Inferior parietal cortex (tissue), 1 donor: ENCODE data around the gene CDC42BPA.
A peak's percentile ranks its signal among the peaks of the same experiment; 100 is the strongest.

Experiments used
- DNase-seq: peaks from one replicate; pipeline ENCODE4 v3.0.0-alpha.2; 2016; ENCODE audit errors: extremely low spot score

Gene CDC42BPA

DNA sequence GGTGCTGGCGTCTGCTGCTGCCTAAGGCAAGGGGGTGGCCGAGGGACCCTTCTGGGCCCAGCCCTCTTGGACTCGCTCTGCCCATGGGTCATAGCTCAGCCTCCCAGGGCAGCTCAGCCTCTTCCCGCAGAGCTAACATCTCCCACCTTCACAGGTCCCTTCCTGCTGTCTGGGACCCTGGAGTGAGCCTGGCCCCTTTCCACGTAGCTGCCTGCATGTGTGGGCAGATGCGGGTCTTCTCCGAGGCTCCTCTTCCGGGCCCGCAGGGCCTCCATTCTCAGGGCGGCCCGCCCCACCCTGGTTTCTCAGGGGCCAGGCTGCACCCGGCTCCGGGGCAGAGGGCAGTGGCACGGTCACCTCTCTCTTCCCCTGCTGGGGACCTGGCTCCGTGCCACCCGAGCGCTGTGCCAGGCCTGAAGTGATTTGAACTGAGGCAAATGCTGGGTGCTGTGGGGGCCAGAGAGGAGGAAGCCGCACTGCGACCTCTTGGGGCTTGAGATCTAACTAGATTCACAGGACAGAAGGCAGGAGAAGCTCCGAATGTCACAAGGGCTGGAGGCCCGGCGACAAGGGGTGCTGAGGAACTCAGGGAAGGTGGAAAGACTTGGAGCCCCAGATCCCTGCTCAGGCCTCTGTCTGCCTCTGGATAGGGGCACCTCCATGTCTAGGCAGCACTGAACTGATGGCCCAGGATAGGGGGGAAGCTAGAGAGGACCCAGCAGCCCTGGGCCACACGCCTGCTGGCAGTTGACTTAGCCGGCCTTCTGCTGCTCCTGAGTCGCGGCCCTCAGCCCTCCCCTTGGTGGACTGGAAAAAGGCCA lies 337.5 kb downstream of the CDC42BPA start:
- no peak for DNase-seq

DNA sequence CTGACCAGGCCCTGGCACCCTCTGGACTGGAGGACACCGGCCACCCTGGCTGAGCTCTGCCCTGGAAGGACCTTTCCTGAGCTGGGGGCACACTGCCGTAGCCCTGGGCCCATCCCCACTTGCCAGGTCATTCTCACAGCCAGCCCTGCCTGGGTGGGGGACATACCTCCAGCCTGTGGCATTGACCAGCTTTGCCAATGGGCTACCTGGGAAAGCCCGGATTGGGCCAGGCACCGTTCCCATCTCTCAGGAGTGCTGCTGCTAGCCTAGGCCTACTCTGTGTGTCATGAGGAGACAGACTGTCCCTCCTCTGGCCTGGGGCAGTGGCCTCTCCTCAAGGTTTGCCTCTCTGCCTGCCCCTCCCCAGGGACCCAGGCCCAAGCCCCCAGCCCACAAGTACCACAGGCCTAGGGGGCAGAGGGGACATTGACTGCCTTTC lies 338.2 kb downstream of the CDC42BPA start:
- DNase-seq, result no peak

GRCh38 chr1:226979517-226980121 lies 338.7 kb downstream of the CDC42BPA start:
- DNase-seq, result no peak

GRCh38 chr1:226979115-226979516 lies 339.2 kb downstream of the CDC42BPA start:
- DNase-seq, result no peak

GRCh38 chr1:226978432-226979114 lies 339.7 kb downstream of the CDC42BPA start:
- no peak for DNase-seq

GRCh38 chr1:226977643-226978431 lies 340.5 kb downstream of the CDC42BPA start:
- no peak for DNase-seq

DNA sequence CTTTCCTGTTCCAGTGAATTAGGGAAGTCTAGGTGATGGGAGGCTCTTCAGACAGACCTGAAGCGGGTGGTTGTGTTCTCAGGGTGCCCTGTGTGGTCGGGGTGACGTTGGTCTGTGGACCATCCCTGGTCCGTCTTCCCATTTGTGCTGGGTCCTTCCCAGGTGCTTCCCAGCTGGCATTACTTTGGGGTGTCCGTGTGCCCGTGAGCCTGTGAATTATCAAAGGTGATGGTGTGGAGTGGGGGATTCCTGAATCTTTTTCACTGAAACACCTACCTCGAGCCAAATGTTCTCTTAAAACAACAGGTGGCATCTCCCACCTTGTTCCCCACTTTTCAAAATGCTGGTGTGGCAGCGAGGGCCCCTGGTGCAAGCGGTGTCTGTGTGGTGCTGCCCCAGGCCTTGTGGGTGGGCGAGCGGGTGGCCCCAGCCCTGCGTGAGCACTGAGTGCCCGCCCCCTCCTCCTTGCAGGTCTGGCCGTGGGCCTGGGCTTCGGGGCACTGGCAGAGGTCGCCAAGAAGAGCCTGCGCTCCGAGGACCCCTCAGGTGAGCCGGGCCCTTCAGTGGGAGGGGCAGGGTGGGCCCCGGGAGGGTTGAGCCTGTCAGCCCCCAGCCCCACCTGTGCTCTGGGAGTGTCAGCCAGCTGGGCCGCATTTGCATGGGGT lies 341.2 kb downstream of the CDC42BPA start:
- no peak for DNase-seq

- DNase-seq, result no peak
Observed at GRCh38 chr1:226976276-226976977, 341.9 kb downstream of the CDC42BPA start.

DNA sequence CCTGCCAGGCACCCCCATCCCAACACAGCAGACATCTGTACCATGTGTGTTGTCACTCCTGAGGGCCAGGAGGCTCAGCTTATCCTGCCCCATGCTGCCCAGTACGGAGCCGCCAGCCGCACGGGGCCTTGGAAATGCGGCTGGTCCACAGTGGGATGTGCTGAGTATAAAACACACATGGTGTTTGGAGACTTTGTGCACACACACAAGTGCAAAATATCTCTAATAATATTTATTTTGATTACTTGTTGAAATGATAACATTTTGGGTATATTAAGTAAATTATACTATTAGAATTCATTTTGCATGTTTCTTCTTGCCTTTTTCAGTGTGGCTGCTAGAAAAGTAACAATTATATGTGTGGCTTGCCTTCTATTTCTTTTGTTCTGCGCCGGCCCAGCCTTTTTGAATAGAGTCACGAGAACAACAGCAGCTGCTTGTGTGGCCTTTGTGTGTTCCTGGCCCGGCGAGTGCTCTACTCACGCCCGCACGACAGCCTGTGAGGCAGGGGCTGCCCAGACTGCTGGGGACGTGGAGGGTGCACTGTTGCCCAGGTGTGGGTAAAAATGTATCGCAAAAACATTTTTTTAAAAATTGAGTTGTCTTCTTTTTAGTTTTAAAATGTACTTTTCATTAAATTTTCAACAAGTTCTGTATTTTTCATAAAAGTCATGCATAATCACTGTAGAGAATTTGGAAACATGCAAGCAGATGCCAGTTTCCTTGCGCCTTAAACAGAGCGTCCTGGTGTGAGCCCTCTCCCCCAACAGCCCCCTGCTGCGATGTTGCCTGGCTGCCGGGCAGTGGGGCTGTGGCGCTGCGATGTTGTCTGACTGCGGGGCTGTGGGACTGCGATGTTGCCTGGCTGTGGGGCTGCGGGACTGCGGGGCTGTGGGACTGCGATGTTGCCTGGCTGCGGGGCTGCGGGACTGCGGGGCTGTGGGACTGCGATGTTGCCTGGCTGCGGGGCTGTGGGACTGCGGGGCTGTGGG lies 342.7 kb downstream of the CDC42BPA start:
- peak; percentile 75 for DNase-seq

DNA sequence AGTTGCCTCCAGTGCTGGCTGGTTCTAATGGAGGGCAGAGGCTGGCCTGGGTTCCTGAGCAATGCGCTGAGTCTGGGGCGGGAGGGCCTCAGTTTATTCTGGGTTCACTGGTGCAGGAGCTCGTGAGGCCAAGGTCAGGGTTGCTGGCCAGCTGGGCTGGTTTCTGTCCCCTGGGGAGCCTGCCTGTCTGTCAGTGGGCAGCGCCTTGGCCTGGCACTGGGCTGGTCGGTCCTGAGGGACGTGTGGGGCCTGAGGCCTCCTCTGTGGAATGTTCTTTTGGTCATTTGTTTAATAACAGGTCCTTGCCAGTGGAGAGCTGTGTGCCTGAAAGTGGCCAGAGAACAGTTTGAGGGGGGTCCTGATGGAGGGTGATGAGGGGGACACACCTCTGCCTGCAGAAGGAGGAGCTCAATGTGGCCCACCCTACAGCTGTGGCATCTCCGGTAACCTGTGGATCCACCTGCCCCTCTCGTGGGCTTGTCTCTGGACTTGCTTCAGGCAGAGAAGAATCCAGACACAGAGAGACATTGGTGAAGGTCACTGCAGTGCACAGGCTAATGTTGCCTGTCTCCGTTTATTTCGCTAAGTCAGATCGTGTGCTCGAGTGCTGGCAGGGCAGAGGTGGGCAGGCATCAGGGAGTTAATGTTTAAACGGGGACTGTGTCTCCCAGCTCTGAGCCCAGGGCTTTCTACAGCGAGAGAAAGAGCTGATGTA lies 343.6 kb downstream of the CDC42BPA start:
- DNase-seq, result no peak

DNA sequence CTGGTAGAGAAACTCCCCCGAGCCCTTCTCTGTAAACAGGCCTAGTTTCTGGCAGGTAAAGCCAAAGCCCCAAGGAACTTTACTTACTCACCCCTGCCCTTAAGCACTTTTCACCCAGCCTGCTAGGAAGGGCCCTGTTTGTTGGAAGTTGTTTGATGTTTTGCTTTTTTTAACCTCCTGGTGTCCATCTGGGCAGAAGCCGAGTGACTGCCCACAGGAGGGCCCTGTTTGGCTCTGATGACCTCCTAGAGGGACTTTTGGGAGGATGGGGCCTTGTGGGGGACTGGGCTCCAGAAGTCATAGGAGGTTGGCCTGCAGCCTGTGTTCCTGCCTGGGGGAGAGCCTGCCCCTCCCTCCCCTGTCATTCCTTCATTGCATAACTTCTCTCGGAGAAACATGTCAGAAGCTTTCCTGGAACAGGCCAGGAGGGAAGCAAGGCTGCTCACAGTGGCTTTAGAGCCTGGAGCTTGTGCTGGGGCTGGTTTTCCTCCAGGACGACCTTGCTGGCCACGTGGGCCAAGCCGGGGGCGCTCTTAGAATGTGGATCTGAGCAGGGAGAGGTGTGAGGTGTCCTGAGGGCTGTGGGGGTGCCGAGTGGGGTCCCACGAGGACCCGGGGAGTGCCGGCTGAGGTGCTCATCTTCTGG lies 344.3 kb downstream of the CDC42BPA start:
- DNase-seq, result no peak

DNA sequence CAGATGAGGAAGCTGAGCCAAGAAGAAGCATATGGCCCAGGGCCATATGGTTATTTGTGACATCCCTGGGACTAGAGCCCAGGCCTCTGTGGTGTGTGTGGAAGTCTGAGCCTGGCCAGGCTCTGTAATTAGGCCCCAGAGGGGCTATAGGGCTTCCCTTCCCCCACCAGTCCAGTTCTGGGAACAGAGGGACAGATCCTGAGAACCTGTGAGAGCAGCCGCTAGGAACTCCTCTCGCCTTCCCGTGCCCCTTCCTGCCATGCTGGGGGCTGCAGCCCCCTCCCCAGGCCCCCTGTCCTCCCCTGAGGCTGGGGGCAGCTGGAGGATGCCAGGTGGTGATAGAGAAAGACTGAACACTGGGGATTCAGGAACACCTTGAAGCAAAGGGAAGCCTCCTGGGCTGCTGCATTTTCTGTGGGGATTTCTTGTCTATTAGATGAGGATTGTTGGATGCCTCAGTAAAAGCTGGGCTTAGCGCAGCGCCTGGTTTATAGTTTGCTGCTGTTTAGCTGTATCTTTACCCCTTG lies 344.9 kb downstream of the CDC42BPA start:
- DNase-seq, result no peak

DNA sequence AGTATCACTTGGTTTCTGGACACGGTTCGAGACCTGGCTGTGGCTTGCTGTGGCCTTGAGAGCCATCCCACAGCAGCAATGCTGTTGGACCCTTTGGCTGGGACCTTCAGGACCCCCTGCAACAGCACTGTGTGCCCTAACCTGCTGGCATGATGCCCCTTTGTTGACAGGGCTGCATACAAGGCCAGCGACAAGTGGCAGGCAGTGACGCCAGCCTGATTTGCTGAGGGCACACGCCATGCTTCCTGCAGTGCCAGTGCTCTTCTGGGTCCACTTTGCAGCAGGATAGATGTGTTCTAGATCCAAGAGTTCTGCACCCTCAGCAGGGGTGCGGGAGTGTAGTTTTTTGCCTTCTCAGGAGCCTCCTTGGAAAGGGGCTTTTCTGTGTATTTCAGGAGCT lies 345.4 kb downstream of the CDC42BPA start:
- DNase-seq, result no peak

DNA sequence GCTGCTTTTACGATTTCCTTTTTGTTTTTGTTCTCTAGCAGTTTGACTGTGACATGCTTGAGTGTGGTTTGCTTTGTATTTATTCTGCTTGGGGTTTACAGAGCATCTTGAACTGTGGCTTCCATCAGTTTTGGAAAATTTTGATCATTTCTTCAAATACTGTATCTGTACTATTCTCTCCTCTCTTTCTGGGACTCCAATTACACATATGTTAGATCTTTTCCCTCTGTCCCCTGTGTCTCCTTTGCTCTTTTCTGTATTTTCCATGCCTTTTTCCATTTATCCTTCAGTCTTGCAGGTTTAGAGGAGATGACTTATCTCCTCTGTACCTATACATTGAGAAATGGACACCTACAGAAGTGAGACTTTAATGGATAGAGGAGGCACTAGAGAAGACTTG lies 346.5 kb downstream of the CDC42BPA start:
- DNase-seq, result no peak

GRCh38 chr1:226967665-226968064 lies 350.6 kb downstream of the CDC42BPA start:
- no peak for DNase-seq

DNA sequence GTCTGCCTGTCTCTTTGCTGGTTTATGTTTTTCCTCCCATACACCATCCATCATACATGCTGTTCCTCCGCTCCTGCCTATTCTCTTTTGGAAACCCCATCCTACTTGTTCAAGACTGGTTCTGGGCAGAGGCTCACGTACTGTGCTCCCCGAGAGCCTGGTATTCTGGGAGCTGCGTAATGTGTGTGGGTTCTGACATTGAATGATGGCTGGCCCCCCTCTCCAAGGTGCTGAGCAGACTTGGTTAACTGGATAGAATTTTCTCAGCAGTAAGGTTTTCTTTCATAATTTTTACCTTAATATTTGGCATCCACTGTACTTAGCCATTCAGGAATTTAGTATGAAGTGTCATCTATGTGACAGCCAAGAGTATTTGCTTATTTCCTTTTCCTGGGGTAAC lies 351.6 kb downstream of the CDC42BPA start:
- DNase-seq, result no peak

- DNase-seq, result no peak
Observed at GRCh38 chr1:226965581-226966440, 352.5 kb downstream of the CDC42BPA start.
